Measurements from ENCODE around the gene AMHR2.

Gene AMHR2

GRCh38 chr12:53463802-53464560, 40.3 kb downstream of the AMHR2 start:
- Mint-ChIP-seq H3K4me1 (peaks cover 35% of the 10 kb centered on the region), H3K36me3 (ENCODE audit: low read depth) (peaks cover 95% of the 10 kb centered on the region), H3K27me3 (ENCODE audit: low read depth) (no peaks in the 10 kb centered on the region), H3K4me3 (no peak overlapping the region), H3K27ac (no peak overlapping the region), H3K9me3 (no peaks in the 10 kb centered on the region)
- no peak for TF ChIP-seq CTCF (IDR thresholded peaks at IDR 0.05; ENCODE audit: unreplicated experiment in 3 of 3)

GRCh38 chr12:53464685-53465418, 41.2 kb downstream of the AMHR2 start:
- Mint-ChIP-seq H3K36me3 (ENCODE audit: low read depth) (peaks cover 89% of the 10 kb centered on the region), H3K9me3 (no peaks in the 10 kb centered on the region), H3K4me3 (no peak overlapping the region), H3K27ac (no peak overlapping the region), H3K27me3 (ENCODE audit: low read depth) (no peaks in the 10 kb centered on the region), H3K4me1 (peaks cover 31% of the 10 kb centered on the region)
- no peak for TF ChIP-seq CTCF (IDR thresholded peaks at IDR 0.05; ENCODE audit: unreplicated experiment in 3 of 3)

GRCh38 chr12:53465679-53466078, 42.0 kb downstream of the AMHR2 start:
- Mint-ChIP-seq H3K9me3 (no peaks in the 10 kb centered on the region), H3K27ac (peak overlapping the region in 2 of 3 experiments; percentile 27 to 29), H3K4me1 (peaks cover 25% of the 10 kb centered on the region), H3K27me3 (ENCODE audit: low read depth) (no peaks in the 10 kb centered on the region), H3K36me3 (ENCODE audit: low read depth) (peaks cover 85% of the 10 kb centered on the region), H3K4me3 (no peak overlapping the region)
- TF ChIP-seq CTCF (IDR thresholded peaks at IDR 0.05; ENCODE audit: unreplicated experiment in 3 of 3) = peak in 1 of 3 experiments; percentile 15

- H3K27me3 Mint-ChIP-seq (ENCODE audit: low read depth) = no peaks in the 10 kb centered on the region
- H3K4me3 Mint-ChIP-seq = no peak overlapping the region
- peak overlapping the region in 1 of 3 experiments; percentile 27 for H3K27ac Mint-ChIP-seq
- peaks cover 84% of the 10 kb centered on the region for H3K36me3 Mint-ChIP-seq (ENCODE audit: low read depth)
- no peak for TF ChIP-seq CTCF (IDR thresholded peaks at IDR 0.05; ENCODE audit: unreplicated experiment in 3 of 3)
- no peaks in the 10 kb centered on the region for H3K9me3 Mint-ChIP-seq
- peaks cover 21% of the 10 kb centered on the region for H3K4me1 Mint-ChIP-seq
These were observed 43.0 kb downstream of the AMHR2 start for GRCh38 chr12:53466640-53467039.

- Mint-ChIP-seq H3K4me1 (peaks cover 23% of the 10 kb centered on the region), H3K27me3 (ENCODE audit: low read depth) (no peaks in the 10 kb centered on the region), H3K36me3 (ENCODE audit: low read depth) (peaks cover 84% of the 10 kb centered on the region), H3K27ac (no peak overlapping the region), H3K4me3 (no peak overlapping the region), H3K9me3 (no peaks in the 10 kb centered on the region)
- no peak for TF ChIP-seq CTCF (IDR thresholded peaks at IDR 0.05; ENCODE audit: unreplicated experiment in 3 of 3)
These were observed 43.4 kb downstream of the AMHR2 start for GRCh38 chr12:53467082-53467481.
